PC-3 (cell line): ENCODE data around the gene FSD1. TPM values are rescaled to one million over a fixed set of nuclear protein-coding genes. Genes with fewer than 3 reads are reported as not detected.

Experiments used
- ATAC-seq: fragments of 200-7000 bp; cut with Tn5 transposase; 2 replicates; pipeline ENCODE4 v1.9.1; 2020; ENCODE audit warnings: mild to moderate bottlenecking, moderate library complexity
- BruUV-seq: library from RNA; stranded (reverse); fragments of 400-500 nt; replicated peaks from 2 replicates; lab custom pipeline; 2021; lab: Mats Ljungman, UMichigan
- CTCF ChIA-PET: fragments of 300-600 bp; sonication (Branson Sonifier 250); formaldehyde crosslinking; loops from one replicate; lab custom pipeline; 2022; ENCODE audit warnings: antibody characterized with exemption; lab: Charles Lee
- POLR2A ChIA-PET: fragments of 300-600 bp; sonication (Branson Sonifier 250); formaldehyde crosslinking; loops from one replicate; lab custom pipeline; 2022; ENCODE audit warnings: antibody characterized with exemption; ENCODE audit not compliant: unreplicated experiment; lab: Charles Lee
- DNase-seq: peaks from one replicate; pipeline ENCODE4 v3.0.0-alpha.2; 2015
- H2AFZ ChIP-seq: fragments of 300-600 bp; sonication (generic); 2 replicates; pipeline ENCODE4 v1.6.0; 2016; ENCODE audit warnings: antibody characterized with exemption, low read length
- H3F3A ChIP-seq: fragments of 300-600 bp; sonication (generic); one replicate; pipeline ENCODE4 v1.6.0; 2017; ENCODE audit warnings: antibody characterized with exemption, low read length, control low read depth, mild to moderate bottlenecking; ENCODE audit not compliant: unreplicated experiment
- H3K27ac ChIP-seq: fragments of 300-600 bp; sonication (generic); 2 replicates; pipeline ENCODE4 v1.5.1; 2016; ENCODE audit warnings: mild to moderate bottlenecking, low read length
- H3K27me3 ChIP-seq: fragments of 300-600 bp; sonication (generic); 2 replicates; pipeline ENCODE4 v1.6.1; 2016; ENCODE audit warnings: low read length, mixed read lengths
- H3K36me3 ChIP-seq: fragments of 300-600 bp; sonication (generic); 2 replicates; pipeline ENCODE4 v1.6.1; 2016; ENCODE audit warnings: low read depth, mixed run types, low read length, mixed read lengths
- H3K4me1 ChIP-seq: fragments of 300-600 bp; sonication (generic); 2 replicates; pipeline ENCODE4 v1.5.1; 2016; ENCODE audit warnings: low read length; ENCODE audit not compliant: insufficient read depth
- H3K4me2 ChIP-seq: fragments of 300-600 bp; sonication (generic); 2 replicates; pipeline ENCODE4 v1.6.0; 2016; ENCODE audit warnings: low read length
- H3K4me3 ChIP-seq: fragments of 300-600 bp; sonication (generic); 2 replicates; pipeline ENCODE4 v1.5.1; 2016; ENCODE audit warnings: mild to moderate bottlenecking, low read length, mixed read lengths
- H3K79me2 ChIP-seq: fragments of 300-600 bp; sonication (generic); 2 replicates; pipeline ENCODE4 v1.6.1; 2017; ENCODE audit warnings: low read length, mixed read lengths
- H3K9ac ChIP-seq: fragments of 300-600 bp; sonication (generic); 2 replicates; pipeline ENCODE4 v1.6.0; 2016; ENCODE audit warnings: mild to moderate bottlenecking, low read length
- H3K9me2 ChIP-seq: fragments of 300-600 bp; sonication (generic); replicated peaks from 2 replicates; pipeline ENCODE4 v1.6.1; 2016; ENCODE audit warnings: mixed run types, low read length, mixed read lengths
- H3K9me3 ChIP-seq: fragments of 300-600 bp; sonication (generic); 2 replicates; pipeline ENCODE4 v1.6.1; 2016; ENCODE audit warnings: low read length, mixed read lengths
- H4K20me1 ChIP-seq: fragments of 300-600 bp; sonication (generic); 2 replicates; pipeline ENCODE4 v1.6.1; 2016; ENCODE audit warnings: low read length, mixed read lengths
- EZH2 ChIP-seq: fragments of 300-600 bp; sonication (generic); IDR thresholded peaks from one replicate; pipeline ENCODE4 v1.6.1; 2017; ENCODE audit warnings: antibody characterized with exemption, mild to moderate bottlenecking, low read length; ENCODE audit not compliant: unreplicated experiment
- EZH2phosphoT487 ChIP-seq: fragments of 300-600 bp; sonication (generic); IDR thresholded peaks from 2 replicates; pipeline ENCODE4 v1.6.1; 2018; ENCODE audit warnings: mild to moderate bottlenecking, antibody characterized with exemption, low read length, borderline replicate concordance
- intact Hi-C: fragments of 100-400 bp; cut with micrococcal nuclease; formaldehyde crosslinking; loops from 2 replicates; pipeline ENCODE4 v1.9.0; 2023
- total RNA-seq: library from RNA; depleted of rRNA; stranded (reverse); fragments of >200 nt; gene quantifications from 2 replicates; pipeline ENCODE4 v1.2.3, GENCODE V29; 2014
- TF ChIP-seq, protein P1 (sequence below): fragments of 300-600 bp; sonication (generic); conservative IDR thresholded peaks from 2 replicates; pipeline ENCODE4 v1.5.1; 2017; ENCODE audit warnings: antibody characterized with exemption, low read depth, mild to moderate bottlenecking, low read length

FSD1 gene
- total RNA-seq, 1 experiment from 2014 or later = 8.7 TPM

DNA sequence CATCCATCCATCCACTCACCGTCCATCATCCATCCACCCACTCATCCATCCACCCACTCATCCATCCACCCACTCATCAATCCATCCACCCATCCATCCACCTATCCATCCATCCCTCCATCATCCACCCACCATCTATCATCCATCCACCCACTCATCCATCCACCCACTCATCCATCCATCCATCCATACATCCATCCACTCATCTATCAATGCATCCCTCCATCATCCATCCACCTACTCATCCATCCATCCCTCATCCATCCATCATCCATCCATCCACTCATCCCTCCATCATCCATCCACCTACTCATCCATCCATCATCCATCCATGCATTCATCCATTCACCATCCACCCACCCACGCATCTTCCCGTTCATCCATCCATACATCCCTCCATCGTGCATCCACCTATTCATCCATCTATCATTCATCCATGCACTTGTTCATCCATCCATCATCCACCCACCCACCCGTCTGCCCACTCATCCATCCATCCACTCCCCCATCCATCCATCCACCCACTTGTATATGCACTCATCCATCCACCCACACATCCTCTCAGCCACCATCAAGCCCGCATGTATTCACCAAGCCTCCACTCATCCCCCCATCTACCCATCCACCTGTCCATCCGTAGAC is 30.7 kb downstream of the FSD1 start:
- H3K36me3 ChIP-seq = no peaks in the 10 kb centered on the region
- H3K4me1 ChIP-seq = no peaks in the 10 kb centered on the region
- H3K27me3 ChIP-seq = no peaks in the 10 kb centered on the region
- no TSS peak for BruUV-seq
- H4K20me1 ChIP-seq = no peaks in the 10 kb centered on the region
- DNase-seq = no peak
- POLR2A ChIA-PET = no interaction called here
- CTCF ChIA-PET = no interaction called here
- no peak for ATAC-seq
- no peak overlapping the region for H3K4me2 ChIP-seq
- no peak overlapping the region for H3K9ac ChIP-seq
- H3K27ac ChIP-seq = no peak overlapping the region
- no peak overlapping the region for H3K4me3 ChIP-seq
- intact Hi-C loops = no loop called here
- H3K9me3 ChIP-seq = no peaks in the 10 kb centered on the region
- H3F3A ChIP-seq = no peaks in the 10 kb centered on the region
- H2AFZ ChIP-seq = no peak overlapping the region
- TF ChIP-seq EZH2 (no peak), EZH2phosphoT487 (no peak)
- TF ChIP-seq, protein P1, sequence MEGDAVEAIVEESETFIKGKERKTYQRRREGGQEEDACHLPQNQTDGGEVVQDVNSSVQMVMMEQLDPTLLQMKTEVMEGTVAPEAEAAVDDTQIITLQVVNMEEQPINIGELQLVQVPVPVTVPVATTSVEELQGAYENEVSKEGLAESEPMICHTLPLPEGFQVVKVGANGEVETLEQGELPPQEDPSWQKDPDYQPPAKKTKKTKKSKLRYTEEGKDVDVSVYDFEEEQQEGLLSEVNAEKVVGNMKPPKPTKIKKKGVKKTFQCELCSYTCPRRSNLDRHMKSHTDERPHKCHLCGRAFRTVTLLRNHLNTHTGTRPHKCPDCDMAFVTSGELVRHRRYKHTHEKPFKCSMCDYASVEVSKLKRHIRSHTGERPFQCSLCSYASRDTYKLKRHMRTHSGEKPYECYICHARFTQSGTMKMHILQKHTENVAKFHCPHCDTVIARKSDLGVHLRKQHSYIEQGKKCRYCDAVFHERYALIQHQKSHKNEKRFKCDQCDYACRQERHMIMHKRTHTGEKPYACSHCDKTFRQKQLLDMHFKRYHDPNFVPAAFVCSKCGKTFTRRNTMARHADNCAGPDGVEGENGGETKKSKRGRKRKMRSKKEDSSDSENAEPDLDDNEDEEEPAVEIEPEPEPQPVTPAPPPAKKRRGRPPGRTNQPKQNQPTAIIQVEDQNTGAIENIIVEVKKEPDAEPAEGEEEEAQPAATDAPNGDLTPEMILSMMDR = no peak
- H3K9me2 ChIP-seq = no peaks in the 10 kb centered on the region
- peaks cover 7% of the 10 kb centered on the region; the same call in 1 of the 2 replicates for H3K79me2 ChIP-seq

- POLR2A ChIA-PET = no interaction called here
- Histone ChIP-seq H3K36me3 (no peaks in the 10 kb centered on the region), H3K27ac (peak overlapping the region; percentile 56), H3K9me2 (no peaks in the 10 kb centered on the region), H4K20me1 (no peaks in the 10 kb centered on the region), H3K9me3 (no peaks in the 10 kb centered on the region), H3K4me1 (no peaks in the 10 kb centered on the region), H2AFZ (peak overlapping the region; percentile 90), H3K4me3 (peak overlapping the region; percentile 88), H3K4me2 (peak overlapping the region; percentile 98), H3F3A (no peaks in the 10 kb centered on the region), H3K79me2 (peaks cover 7% of the 10 kb centered on the region; the same call in 1 of the 2 replicates), H3K27me3 (no peaks in the 10 kb centered on the region), H3K9ac (peak overlapping the region; percentile 71)
- CTCF ChIA-PET = no interaction called here
- intact Hi-C loops = no loop called here
- TF ChIP-seq EZH2 (no peak), EZH2phosphoT487 (no peak)
- TF ChIP-seq, protein P1 = no peak
- BruUV-seq = TSS peak; percentile 38
- ATAC-seq = no peak
- peak; percentile 15 for DNase-seq
Observed at GRCh38 chr19:4337906-4338440, 33.6 kb downstream of the FSD1 start.
